ENCODE measurements around the gene S100A6. TPM values are rescaled to one million over a fixed set of nuclear protein-coding genes. Genes with fewer than 3 reads are reported as not detected.
A peak's percentile ranks its signal among the peaks of the same experiment; 100 is the strongest.

S100A6 gene
- total RNA-seq, 1 donor from 2014 or later = 1.1 TPM

GRCh38 chr1:153547560-153548551 is 12.1 kb upstream of the S100A6 start:
- Mint-ChIP-seq H3K4me1 (ENCODE audit: unreplicated experiment) (peaks cover 84% of the 10 kb centered on the region), H3K36me3 (ENCODE audit: unreplicated experiment) (no peaks in the 10 kb centered on the region), H3K9me3 (ENCODE audit: unreplicated experiment) (no peaks in the 10 kb centered on the region), H3K27ac (ENCODE audit: unreplicated experiment) (peak overlapping the region; percentile 99), H3K27me3 (ENCODE audit: unreplicated experiment) (no peaks in the 10 kb centered on the region), H3K4me3 (ENCODE audit: unreplicated experiment) (no peak overlapping the region)
- TF ChIP-seq CTCF (IDR thresholded peaks at IDR 0.05) = no peak
- no peak for DNase-seq (ENCODE audit: extremely low spot score, unreplicated experiment)

GRCh38 chr1:153546796-153547559 is 11.2 kb upstream of the S100A6 start:
- Mint-ChIP-seq H3K4me1 (ENCODE audit: unreplicated experiment) (peaks cover 88% of the 10 kb centered on the region), H3K4me3 (ENCODE audit: unreplicated experiment) (peak overlapping the region; percentile 78), H3K36me3 (ENCODE audit: unreplicated experiment) (no peaks in the 10 kb centered on the region), H3K27me3 (ENCODE audit: unreplicated experiment) (no peaks in the 10 kb centered on the region), H3K9me3 (ENCODE audit: unreplicated experiment) (no peaks in the 10 kb centered on the region), H3K27ac (ENCODE audit: unreplicated experiment) (peak overlapping the region; percentile 99)
- no peak for TF ChIP-seq CTCF (IDR thresholded peaks at IDR 0.05)
- DNase-seq (ENCODE audit: extremely low spot score, unreplicated experiment) = no peak

GRCh38 chr1:153546371-153546770 is 10.6 kb upstream of the S100A6 start:
- no peaks in the 10 kb centered on the region for H3K27me3 Mint-ChIP-seq (ENCODE audit: unreplicated experiment)
- no peaks in the 10 kb centered on the region for H3K9me3 Mint-ChIP-seq (ENCODE audit: unreplicated experiment)
- no peaks in the 10 kb centered on the region for H3K36me3 Mint-ChIP-seq (ENCODE audit: unreplicated experiment)
- no peak for DNase-seq (ENCODE audit: extremely low spot score, unreplicated experiment)
- peaks cover 95% of the 10 kb centered on the region for H3K4me1 Mint-ChIP-seq (ENCODE audit: unreplicated experiment)
- no peak for TF ChIP-seq CTCF (IDR thresholded peaks at IDR 0.05)
- peak overlapping the region; percentile 78 for H3K4me3 Mint-ChIP-seq (ENCODE audit: unreplicated experiment)
- peak overlapping the region; percentile 99 for H3K27ac Mint-ChIP-seq (ENCODE audit: unreplicated experiment)

- Mint-ChIP-seq H3K4me1 (ENCODE audit: unreplicated experiment) (peaks cover 100% of the 10 kb centered on the region), H3K36me3 (ENCODE audit: unreplicated experiment) (no peaks in the 10 kb centered on the region), H3K4me3 (ENCODE audit: unreplicated experiment) (peak within 1 kb of the TSS; percentile 78), H3K27ac (ENCODE audit: unreplicated experiment) (peak within 1 kb of the TSS; percentile 99), H3K9me3 (ENCODE audit: unreplicated experiment) (no peaks in the 10 kb centered on the region), H3K27me3 (ENCODE audit: unreplicated experiment) (no peaks in the 10 kb centered on the region)
- TF ChIP-seq CTCF (IDR thresholded peaks at IDR 0.05) = no peak
- peak; percentile 96 for DNase-seq (ENCODE audit: extremely low spot score, unreplicated experiment)
Measured at GRCh38 chr1:153545067-153546055, 9.6 kb upstream of the S100A6 start, which contains the start of gene S100A4. Gene S100A4 (minus strand): TSS chr1:153545806. CDS start chr1:153544794, 1,012 bp downstream.

Measured in osteocyte (in vitro differentiated cells).